ENCODE data around the gene GLCCI1. TPM values are rescaled to one million over a fixed set of nuclear protein-coding genes. Genes with fewer than 3 reads are reported as not detected.
"Not testable (repeated sequence)": the region's sequence is repeated elsewhere in the genome, so short reads cannot be mapped to it uniquely, and the experiment has no call there.

GLCCI1 gene
- total and polyA plus RNA-seq, 5 donors from 2014 or later = 12.6 to 88.1 (median 31.6) TPM

DNA sequence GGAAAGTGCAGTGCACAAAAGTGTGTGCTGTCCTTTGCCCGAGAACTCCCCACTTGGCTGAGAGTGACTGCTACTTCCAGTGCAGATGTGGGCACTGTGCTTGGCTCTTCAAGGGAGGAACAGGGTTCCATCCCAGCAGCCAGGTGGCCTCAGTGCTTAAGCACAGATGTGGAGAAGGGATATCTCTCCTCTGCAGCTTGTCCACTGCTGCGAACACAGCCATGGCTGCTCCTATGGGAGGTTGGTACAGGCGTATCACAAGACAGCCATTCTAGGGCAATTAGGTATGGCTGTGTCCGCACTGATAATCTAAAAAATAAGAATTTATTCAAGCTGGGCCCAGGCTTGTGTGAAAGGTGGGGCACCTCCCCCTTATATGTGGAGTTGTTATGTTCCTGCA, 66.6 kb downstream of the GLCCI1 start:
- Mint-ChIP-seq H3K9me3 (peaks cover 0 to 4% (median 1%) of the 10 kb centered on the region in 7 donors), H3K4me3 (no peak overlapping the region), H3K36me3 (peaks cover 48% of the 10 kb centered on the region), H3K27ac (peak overlapping the region; percentile 43 to 70 (median 56)), H3K4me1 (peaks cover 29 to 49% (median 42%) of the 10 kb centered on the region in 4 donors), H3K27me3 (no peaks in the 10 kb centered on the region)
- Histone ChIP-seq H3K27ac (ENCODE audit: insufficient read depth, low read length, poor library complexity, severe bottlenecking) (peak overlapping the region; percentile 14), H3K36me3 (ENCODE audit: control insufficient read depth, insufficient read depth, low read length) (peaks cover 13% of the 10 kb centered on the region), H3K27me3 (ENCODE audit: control insufficient read depth, insufficient read depth, low read length) (no peaks in the 10 kb centered on the region), H3K4me3 (ENCODE audit: low read depth, low read length) (no peak overlapping the region), H3K4me1 (ENCODE audit: control insufficient read depth, insufficient read depth, low read length, poor library complexity, severe bottlenecking) (peaks cover 5% of the 10 kb centered on the region), H3K9me3 (ENCODE audit: control insufficient read depth in 2 of 2, low read length in 2 of 2) (no peaks in the 10 kb centered on the region)
- ATAC-seq (ENCODE audit: low read depth in 2 of 2) (no peak), DNase-seq (no peak)

DNA sequence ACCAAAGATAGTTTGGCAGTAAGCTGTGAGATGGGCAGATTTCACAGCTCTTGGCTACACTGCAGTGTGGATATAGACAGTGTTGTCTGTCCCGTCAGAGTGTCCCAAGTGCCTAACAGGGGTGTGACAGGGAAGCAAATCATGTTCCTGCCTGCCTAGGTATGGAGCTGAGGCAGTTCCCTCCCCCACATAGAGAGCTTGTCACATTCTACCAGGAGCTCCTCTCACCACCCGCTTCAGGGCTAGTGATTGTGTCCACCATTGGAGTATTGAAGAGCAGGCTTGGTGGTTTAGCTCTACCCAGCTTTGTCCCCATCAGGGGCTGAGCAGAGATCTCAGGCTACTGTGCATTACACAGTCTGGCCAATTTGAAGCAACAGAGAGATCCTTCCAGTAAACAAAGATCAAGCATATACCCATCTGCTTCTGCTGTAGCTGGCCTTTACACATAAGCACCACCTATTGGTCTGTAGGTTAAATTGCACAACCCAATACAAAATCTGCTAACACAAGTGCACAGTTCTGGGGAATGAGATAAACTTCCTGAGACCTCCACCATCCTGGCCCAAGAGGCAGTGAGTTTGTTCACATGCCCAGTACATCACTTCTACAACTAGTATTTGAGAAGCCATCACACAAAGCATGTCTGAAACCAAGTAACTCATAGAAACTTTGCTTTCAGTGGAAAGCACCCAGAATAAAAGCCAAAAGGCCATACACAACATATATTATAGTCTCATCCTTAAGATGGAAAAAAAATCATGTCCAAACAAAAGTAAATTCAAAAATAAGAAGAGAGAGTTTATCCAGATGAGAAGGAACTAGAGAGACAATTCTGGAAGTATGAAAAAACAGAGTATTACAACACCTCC, 67.3 kb downstream of the GLCCI1 start:
- H3K36me3 Mint-ChIP-seq = peaks cover 45% of the 10 kb centered on the region
- Histone ChIP-seq H3K4me1 (ENCODE audit: control insufficient read depth, insufficient read depth, low read length, poor library complexity, severe bottlenecking) (peaks cover 5% of the 10 kb centered on the region), H3K27ac (ENCODE audit: insufficient read depth, low read length, poor library complexity, severe bottlenecking) (no peak overlapping the region), H3K4me3 (ENCODE audit: low read depth, low read length) (no peak overlapping the region), H3K27me3 (ENCODE audit: control insufficient read depth, insufficient read depth, low read length) (no peaks in the 10 kb centered on the region), H3K9me3 (ENCODE audit: control insufficient read depth in 2 of 2, low read length in 2 of 2) (no peaks in the 10 kb centered on the region), H3K36me3 (ENCODE audit: control insufficient read depth, insufficient read depth, low read length) (peaks cover 13% of the 10 kb centered on the region)
- peak; percentile 82 to 87 for ATAC-seq (ENCODE audit: low read depth in 2 of 2)
- DNase-seq = peak in 2 of 3 donors; percentile 43 to 64
- peaks cover 28 to 51% (median 42%) of the 10 kb centered on the region in 4 donors for H3K4me1 Mint-ChIP-seq
- no peak overlapping the region for H3K4me3 Mint-ChIP-seq
- peak overlapping the region; percentile 43 to 70 (median 64) for H3K27ac Mint-ChIP-seq
- no peaks in the 10 kb centered on the region for H3K27me3 Mint-ChIP-seq
- peaks cover 0 to 4% (median 1%) of the 10 kb centered on the region in 7 donors for H3K9me3 Mint-ChIP-seq

DNA sequence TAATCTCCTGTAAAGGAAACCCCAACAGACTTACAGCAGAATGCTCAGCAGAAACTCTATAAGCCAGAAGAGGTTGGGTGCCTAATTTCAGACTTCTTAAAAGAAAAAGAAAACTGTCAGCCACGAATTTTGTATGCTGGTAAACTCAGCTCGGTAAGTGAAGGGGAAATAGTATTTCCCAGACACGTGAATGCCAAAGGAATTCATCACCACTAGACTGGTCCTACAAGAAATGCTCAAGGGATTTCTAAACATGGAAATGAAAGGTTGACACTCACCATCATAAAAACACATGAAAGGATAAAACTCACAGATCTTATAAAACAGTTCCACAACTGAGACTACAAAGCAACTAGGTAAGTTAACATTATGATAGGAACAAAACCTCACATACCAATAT, 68.6 kb downstream of the GLCCI1 start:
- H3K36me3 ChIP-seq (ENCODE audit: control insufficient read depth, insufficient read depth, low read length) = peaks cover 14% of the 10 kb centered on the region
- Mint-ChIP-seq H3K27me3 (no peaks in the 10 kb centered on the region), H3K36me3 (peaks cover 43% of the 10 kb centered on the region), H3K9me3 (peaks cover 0 to 1% (median 0%) of the 10 kb centered on the region in 7 donors), H3K4me3 (no peak overlapping the region), H3K4me1 (peaks cover 30 to 59% (median 43%) of the 10 kb centered on the region in 4 donors), H3K27ac (peak overlapping the region in 2 of 3 donors; percentile 53 to 55)
- H3K4me1 ChIP-seq (ENCODE audit: control insufficient read depth, insufficient read depth, low read length, poor library complexity, severe bottlenecking) = peaks cover 5% of the 10 kb centered on the region
- no peak for DNase-seq
- no peaks in the 10 kb centered on the region for H3K27me3 ChIP-seq (ENCODE audit: control insufficient read depth, insufficient read depth, low read length)
- no peak overlapping the region for H3K27ac ChIP-seq (ENCODE audit: insufficient read depth, low read length, poor library complexity, severe bottlenecking)
- H3K4me3 ChIP-seq (ENCODE audit: low read depth, low read length) = no peak overlapping the region
- no peaks in the 10 kb centered on the region for H3K9me3 ChIP-seq (ENCODE audit: control insufficient read depth in 2 of 2, low read length in 2 of 2)
- ATAC-seq (ENCODE audit: low read depth in 2 of 2) = no peak

DNA sequence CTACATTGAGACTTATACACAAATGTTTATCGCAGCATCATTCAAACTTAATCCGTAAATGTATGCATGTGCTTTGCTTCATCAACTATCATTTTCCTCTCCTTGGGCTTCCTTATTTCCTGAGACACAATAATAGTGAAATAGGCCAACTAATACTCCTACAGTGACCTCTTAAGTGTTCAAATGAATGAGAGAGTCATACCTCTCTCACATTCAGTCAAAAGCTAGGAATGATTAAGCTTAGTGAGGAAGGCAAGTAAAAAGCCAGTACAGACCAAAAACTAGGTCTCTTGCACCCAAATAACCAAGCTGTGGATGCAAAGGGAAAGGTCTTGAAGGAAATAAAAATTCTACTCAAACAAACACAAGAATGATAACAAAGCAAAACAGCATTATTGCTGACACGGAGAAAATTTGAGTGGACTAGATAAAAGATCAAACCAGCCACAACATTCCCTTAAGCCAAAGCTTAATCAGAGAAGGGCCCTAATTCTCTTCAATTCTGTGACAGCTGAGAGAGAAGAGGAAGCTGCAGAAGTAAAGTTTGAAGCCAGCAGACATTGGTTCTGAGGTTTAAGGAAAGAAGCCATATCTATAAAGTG, 72.3 kb downstream of the GLCCI1 start:
- H3K27me3 Mint-ChIP-seq = no peaks in the 10 kb centered on the region
- no peaks in the 10 kb centered on the region for H3K9me3 ChIP-seq (ENCODE audit: control insufficient read depth in 2 of 2, low read length in 2 of 2)
- H3K27ac ChIP-seq (ENCODE audit: insufficient read depth, low read length, poor library complexity, severe bottlenecking) = peak overlapping the region; percentile 50
- H3K4me1 ChIP-seq (ENCODE audit: control insufficient read depth, insufficient read depth, low read length, poor library complexity, severe bottlenecking) = peaks cover 9% of the 10 kb centered on the region
- peaks cover 55% of the 10 kb centered on the region for H3K36me3 Mint-ChIP-seq
- peaks cover 49 to 83% (median 66%) of the 10 kb centered on the region in 4 donors for H3K4me1 Mint-ChIP-seq
- no peak overlapping the region for H3K4me3 ChIP-seq (ENCODE audit: low read depth, low read length)
- H3K36me3 ChIP-seq (ENCODE audit: control insufficient read depth, insufficient read depth, low read length) = peaks cover 24% of the 10 kb centered on the region
- H3K27me3 ChIP-seq (ENCODE audit: control insufficient read depth, insufficient read depth, low read length) = no peaks in the 10 kb centered on the region
- H3K27ac Mint-ChIP-seq = peak overlapping the region; percentile 79 to 94 (median 86)
- no peak for ATAC-seq (ENCODE audit: low read depth in 2 of 2)
- peaks cover 0 to 2% (median 0%) of the 10 kb centered on the region in 7 donors for H3K9me3 Mint-ChIP-seq
- H3K4me3 Mint-ChIP-seq = no peak overlapping the region
- no peak for DNase-seq

DNA sequence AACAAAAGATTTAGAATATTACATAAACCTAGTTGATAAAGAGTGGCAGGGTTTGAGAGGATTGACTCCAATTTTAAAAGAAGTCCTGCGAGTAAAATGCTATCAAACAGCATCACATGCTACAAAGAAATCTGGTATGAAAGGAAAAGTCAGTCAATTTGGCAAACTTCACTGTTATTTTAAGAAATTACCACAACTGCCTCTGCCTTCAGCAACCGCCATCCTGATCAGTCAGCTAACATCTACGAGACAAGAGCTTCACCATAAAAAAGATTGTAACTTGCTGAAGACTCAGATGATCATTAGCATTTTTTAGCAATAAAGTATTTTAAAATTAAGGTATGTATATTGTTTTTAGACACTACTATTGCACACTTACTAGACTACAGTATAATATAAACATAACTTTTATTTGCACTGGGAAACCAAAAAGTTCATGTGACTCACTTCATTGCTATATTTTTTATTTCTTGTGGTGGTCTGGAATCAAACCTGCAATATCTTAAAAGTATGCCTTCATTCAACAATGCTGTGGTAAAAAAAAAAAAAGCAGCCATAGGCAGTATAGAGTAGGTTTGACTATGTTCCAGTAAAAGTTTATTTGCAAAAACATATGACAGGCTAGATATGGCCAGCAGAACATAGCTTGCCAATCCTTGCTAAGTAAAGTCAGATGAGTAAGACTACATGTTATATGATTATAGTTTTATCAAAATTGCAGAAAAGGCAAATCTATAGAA, 74.4 kb downstream of the GLCCI1 start:
- ATAC-seq (ENCODE audit: low read depth in 2 of 2) = no peak
- peak overlapping the region in 1 of 4 donors; percentile 21 for H3K4me3 Mint-ChIP-seq
- H3K27me3 Mint-ChIP-seq = no peaks in the 10 kb centered on the region

DNA sequence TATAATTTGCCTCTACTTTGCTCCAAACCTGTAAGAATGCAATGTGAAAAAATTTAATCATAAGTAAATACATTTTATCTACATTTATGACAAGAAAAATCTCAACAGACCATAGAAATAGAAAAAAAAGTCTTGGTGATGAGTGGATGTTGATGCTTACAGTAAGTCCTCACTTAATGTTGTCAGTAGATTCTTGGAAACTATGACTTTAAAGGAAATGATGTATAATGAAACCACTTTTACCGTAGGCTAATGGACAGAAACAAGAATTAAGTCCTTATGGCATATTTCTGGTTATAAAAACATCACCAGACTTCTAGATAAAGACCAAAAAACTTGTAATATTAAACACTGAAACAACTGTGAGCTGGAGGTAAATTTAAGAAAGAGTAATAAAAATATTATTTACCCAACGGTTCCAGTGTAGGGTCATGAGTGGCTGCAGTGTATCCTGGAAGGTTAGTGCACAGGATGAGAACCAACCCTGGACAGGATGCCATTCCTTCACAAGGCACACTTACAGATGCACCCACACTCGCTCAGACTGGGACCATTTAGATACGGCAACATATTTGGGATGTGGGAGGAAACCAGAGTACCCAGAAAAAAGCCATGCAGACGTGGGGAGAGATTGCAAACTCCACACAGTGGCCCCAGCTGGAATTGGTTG, 76.3 kb downstream of the GLCCI1 start:
- Histone ChIP-seq H3K36me3 (ENCODE audit: control insufficient read depth, insufficient read depth, low read length) (peaks cover 15% of the 10 kb centered on the region), H3K27me3 (ENCODE audit: control insufficient read depth, insufficient read depth, low read length) (no peaks in the 10 kb centered on the region), H3K4me1 (ENCODE audit: control insufficient read depth, insufficient read depth, low read length, poor library complexity, severe bottlenecking) (peaks cover 21% of the 10 kb centered on the region), H3K9me3 (ENCODE audit: control insufficient read depth in 2 of 2, low read length in 2 of 2) (no peaks in the 10 kb centered on the region), H3K27ac (ENCODE audit: insufficient read depth, low read length, poor library complexity, severe bottlenecking) (peak overlapping the region; percentile 48), H3K4me3 (ENCODE audit: low read depth, low read length) (peak overlapping the region; percentile 47)
- H3K4me1 Mint-ChIP-seq = peaks cover 51 to 89% (median 73%) of the 10 kb centered on the region in 4 donors
- DNase-seq (peak in 1 of 3 donors; percentile 80), ATAC-seq (ENCODE audit: low read depth in 2 of 2) (peak; percentile 67 to 72)
- H3K27me3 Mint-ChIP-seq = no peaks in the 10 kb centered on the region
- H3K27ac Mint-ChIP-seq = peak overlapping the region; percentile 62 to 95 (median 67)
- H3K4me3 Mint-ChIP-seq = peak overlapping the region in 3 of 4 donors; percentile 5 to 36 (median 33)
- peaks cover 48% of the 10 kb centered on the region for H3K36me3 Mint-ChIP-seq
- peaks cover 0 to 3% (median 0%) of the 10 kb centered on the region in 7 donors for H3K9me3 Mint-ChIP-seq

More for the DNA sequence above, 74.4 kb downstream of the GLCCI1 start:
- Mint-ChIP-seq H3K36me3 (peaks cover 43% of the 10 kb centered on the region), H3K4me1 (peaks cover 50 to 90% (median 71%) of the 10 kb centered on the region in 4 donors), H3K9me3 (peaks cover 0 to 3% (median 0%) of the 10 kb centered on the region in 7 donors), H3K27ac (peak overlapping the region; percentile 36 to 73 (median 64))
- Histone ChIP-seq H3K4me1 (ENCODE audit: control insufficient read depth, insufficient read depth, low read length, poor library complexity, severe bottlenecking) (peaks cover 9% of the 10 kb centered on the region), H3K27me3 (ENCODE audit: control insufficient read depth, insufficient read depth, low read length) (no peaks in the 10 kb centered on the region), H3K9me3 (ENCODE audit: control insufficient read depth in 2 of 2, low read length in 2 of 2) (no peaks in the 10 kb centered on the region), H3K36me3 (ENCODE audit: control insufficient read depth, insufficient read depth, low read length) (peaks cover 12% of the 10 kb centered on the region), H3K27ac (ENCODE audit: insufficient read depth, low read length, poor library complexity, severe bottlenecking) (peak overlapping the region; percentile 16), H3K4me3 (ENCODE audit: low read depth, low read length) (no peak overlapping the region)
- DNase-seq = no peak

DNA sequence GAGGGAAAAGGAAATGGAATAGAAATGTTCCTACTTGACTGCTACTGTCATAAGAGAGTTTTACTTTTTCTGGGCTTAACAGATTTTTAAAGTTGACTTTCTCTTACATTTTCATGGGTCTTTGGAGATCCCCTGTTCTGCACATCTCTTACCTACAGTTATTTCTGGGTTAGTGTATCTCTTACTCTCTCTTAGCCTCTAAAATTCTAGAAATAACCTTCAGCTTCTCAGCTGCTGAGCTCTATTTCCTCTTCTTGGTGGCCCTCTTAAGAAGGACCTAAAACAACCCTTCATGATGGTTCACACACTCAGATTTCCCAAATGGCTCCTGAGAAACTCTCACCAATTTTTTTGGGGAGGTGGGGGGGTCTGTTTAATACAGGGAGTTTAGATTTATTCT, 79.5 kb downstream of the GLCCI1 start:
- not testable (repeated sequence) for H3K27me3 Mint-ChIP-seq; H3K27ac ChIP-seq (ENCODE audit: insufficient read depth, low read length, poor library complexity, severe bottlenecking); H3K36me3 ChIP-seq (ENCODE audit: control insufficient read depth, insufficient read depth, low read length); ATAC-seq (ENCODE audit: low read depth in 2 of 2); H3K4me3 ChIP-seq (ENCODE audit: low read depth, low read length); H3K27me3 ChIP-seq (ENCODE audit: control insufficient read depth, insufficient read depth, low read length); DNase-seq; H3K9me3 ChIP-seq (ENCODE audit: control insufficient read depth in 2 of 2, low read length in 2 of 2); H3K9me3 Mint-ChIP-seq
- peak overlapping the region; percentile 21 to 90 (median 67) for H3K27ac Mint-ChIP-seq
- H3K4me3 Mint-ChIP-seq = peak overlapping the region in 2 of 4 donors; percentile 22 to 51
- peaks cover 63 to 88% (median 70%) of the 10 kb centered on the region in 4 donors for H3K4me1 Mint-ChIP-seq
- H3K36me3 Mint-ChIP-seq = peaks cover 34% of the 10 kb centered on the region
- H3K4me1 ChIP-seq (ENCODE audit: control insufficient read depth, insufficient read depth, low read length, poor library complexity, severe bottlenecking) = peaks cover 34% of the 10 kb centered on the region

Measured in CD4-positive, CD25-positive, alpha-beta regulatory T cell (primary cell).